Fibroblast of pulmonary artery (primary cell): ENCODE measurements around the gene PROX2.
A peak's percentile ranks its signal among the peaks of the same experiment; 100 is the strongest.

Source experiments
- DNase-seq: peaks from one replicate; pipeline ENCODE4 v3.0.0-alpha.2; 2010; ENCODE audit warnings: low read depth
- H3K4me3 ChIP-seq: replicated peaks from 2 replicates; pipeline ENCODE4 v1.5.1; 2011; ENCODE audit warnings: low read depth, mild to moderate bottlenecking, control low read depth, low read length, moderate library complexity
- CTCF ChIP-seq: IDR thresholded peaks from 2 replicates; pipeline ENCODE4 v1.5.1; 2011; ENCODE audit warnings: mild to moderate bottlenecking, control low read depth, low read length, inconsistent platforms; ENCODE audit errors: missing control alignments

PROX2 gene

GRCh38 chr14:74909911-74910310, 34.0 kb upstream of the PROX2 start:
- no peak overlapping the region for H3K4me3 ChIP-seq
- TF ChIP-seq CTCF, result no peak
- DNase-seq, result no peak

- no peak for DNase-seq
- no peak overlapping the region for H3K4me3 ChIP-seq
- no peak for TF ChIP-seq CTCF
Measured at GRCh38 chr14:74909501-74909900, 33.6 kb upstream of the PROX2 start.

DNA sequence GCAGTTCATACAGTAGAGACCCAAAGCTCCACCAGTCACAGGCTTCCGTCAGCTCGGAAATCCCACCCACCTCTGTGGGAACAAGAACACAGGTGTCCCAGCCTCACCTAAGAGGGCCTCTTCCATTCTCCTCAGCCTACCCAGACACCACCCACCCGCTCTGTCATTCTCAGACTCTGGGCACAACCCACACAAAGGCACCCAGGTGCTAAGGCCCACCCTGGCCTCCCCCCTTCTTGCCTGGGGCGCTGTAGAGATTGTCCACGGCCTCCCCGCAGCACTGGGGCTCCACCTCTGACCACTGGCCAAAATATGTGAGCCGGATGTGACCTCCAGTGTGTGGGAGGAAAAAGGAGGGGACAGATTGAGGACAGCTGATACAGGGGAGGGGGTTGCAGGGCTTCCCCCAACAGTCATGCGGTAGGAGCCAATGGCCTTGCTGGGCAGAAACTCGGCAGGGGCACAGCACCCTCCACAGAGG, 33.0 kb upstream of the PROX2 start:
- TF ChIP-seq CTCF, result no peak
- DNase-seq, result no peak
- no peak overlapping the region for H3K4me3 ChIP-seq

- TF ChIP-seq CTCF, result no peak
- no peak overlapping the region for H3K4me3 ChIP-seq
- no peak for DNase-seq
Measured at GRCh38 chr14:74907744-74908143, 31.8 kb upstream of the PROX2 start.

GRCh38 chr14:74906925-74907521, 31.1 kb upstream of the PROX2 start:
- no peak for TF ChIP-seq CTCF
- DNase-seq, result no peak
- no peak overlapping the region for H3K4me3 ChIP-seq

- peak; percentile 60 for DNase-seq
- peak; percentile 92 for TF ChIP-seq CTCF
- no peak overlapping the region for H3K4me3 ChIP-seq
Measured at GRCh38 chr14:74905595-74906142, 29.7 kb upstream of the PROX2 start.
